Measurements from ENCODE around the gene HOXA6. TPM values are rescaled to one million over a fixed set of nuclear protein-coding genes. Genes with fewer than 3 reads are reported as not detected.

Gene HOXA6
- total RNA-seq, 1 donor from 2014 or later = 45.6 TPM

- peak overlapping the region; percentile 67 for H3K4me3 Mint-ChIP-seq
Measured at GRCh38 chr7:27192546-27193334, 45.2 kb upstream of the HOXA6 start.

GRCh38 chr7:27191833-27192545, 44.4 kb upstream of the HOXA6 start:
- H3K36me3 Mint-ChIP-seq = no peaks in the 10 kb centered on the region
- H3K27me3 Mint-ChIP-seq (ENCODE audit: low read depth) = peaks cover 96% of the 10 kb centered on the region
- H3K4me1 Mint-ChIP-seq = peaks cover 51% of the 10 kb centered on the region
- no peaks in the 10 kb centered on the region for H3K9me3 Mint-ChIP-seq
- DNase-seq (ENCODE audit: low spot score in 2 of 2, unreplicated experiment in 2 of 2) = no peak
- H3K4me3 Mint-ChIP-seq = peak overlapping the region; percentile 59
- no peak for TF ChIP-seq CTCF (IDR thresholded peaks at IDR 0.05; ENCODE audit: unreplicated experiment)
- H3K27ac Mint-ChIP-seq = peak overlapping the region; percentile 80

More at GRCh38 chr7:27192546-27193334, 45.2 kb upstream of the HOXA6 start:
- H3K36me3 Mint-ChIP-seq = no peaks in the 10 kb centered on the region
- H3K27ac Mint-ChIP-seq = peak overlapping the region; percentile 94
- TF ChIP-seq CTCF (IDR thresholded peaks at IDR 0.05; ENCODE audit: unreplicated experiment) = no peak
- H3K27me3 Mint-ChIP-seq (ENCODE audit: low read depth) = peaks cover 96% of the 10 kb centered on the region
- no peak for DNase-seq (ENCODE audit: low spot score in 2 of 2, unreplicated experiment in 2 of 2)
- H3K4me1 Mint-ChIP-seq = peaks cover 49% of the 10 kb centered on the region
- H3K9me3 Mint-ChIP-seq = no peaks in the 10 kb centered on the region

DNA sequence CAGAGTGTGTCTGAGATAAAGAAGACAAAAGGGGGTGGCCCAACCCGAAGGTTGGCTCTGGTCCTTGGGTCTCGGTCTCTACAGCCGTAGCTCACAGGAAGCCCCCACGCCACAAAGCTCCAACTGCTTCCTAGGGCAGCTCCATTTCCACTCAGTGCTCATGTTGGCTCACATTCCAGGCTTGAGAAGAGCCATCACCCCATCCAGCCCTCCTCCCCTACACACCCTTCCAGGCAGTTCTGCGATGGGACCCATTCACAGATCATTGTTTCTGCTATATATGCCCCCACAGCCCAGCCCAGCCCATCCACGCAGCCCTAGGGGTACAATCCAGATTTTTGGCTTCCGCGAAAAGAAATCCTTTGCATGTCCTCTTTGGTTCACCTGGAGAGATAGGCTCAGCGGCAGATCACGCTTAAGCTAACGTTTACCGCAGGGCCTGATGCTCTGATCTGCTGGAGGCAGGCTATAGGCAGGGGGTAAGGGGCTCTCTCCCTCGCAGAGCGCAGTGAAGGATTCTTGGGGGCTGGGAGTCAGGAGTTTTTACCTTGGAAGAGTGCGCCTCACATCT, 43.7 kb upstream of the HOXA6 start:
- peaks cover 96% of the 10 kb centered on the region for H3K27me3 Mint-ChIP-seq (ENCODE audit: low read depth)
- no peak for DNase-seq (ENCODE audit: low spot score in 2 of 2, unreplicated experiment in 2 of 2)
- TF ChIP-seq CTCF (IDR thresholded peaks at IDR 0.05; ENCODE audit: unreplicated experiment) = no peak
- peaks cover 55% of the 10 kb centered on the region for H3K4me1 Mint-ChIP-seq
- peak overlapping the region; percentile 80 for H3K27ac Mint-ChIP-seq
- H3K4me3 Mint-ChIP-seq = no peak overlapping the region
- H3K36me3 Mint-ChIP-seq = no peaks in the 10 kb centered on the region
- H3K9me3 Mint-ChIP-seq = no peaks in the 10 kb centered on the region

GRCh38 chr7:27189997-27190748, 42.6 kb upstream of the HOXA6 start:
- Mint-ChIP-seq H3K27ac (peak overlapping the region; percentile 95), H3K9me3 (no peaks in the 10 kb centered on the region), H3K4me3 (peak overlapping the region; percentile 61), H3K4me1 (peaks cover 61% of the 10 kb centered on the region), H3K27me3 (ENCODE audit: low read depth) (peaks cover 98% of the 10 kb centered on the region), H3K36me3 (no peaks in the 10 kb centered on the region)
- TF ChIP-seq CTCF (IDR thresholded peaks at IDR 0.05; ENCODE audit: unreplicated experiment) = no peak
- peak in 1 of 2 experiments; percentile 37 for DNase-seq (ENCODE audit: low spot score in 2 of 2, unreplicated experiment in 2 of 2)

- Mint-ChIP-seq H3K36me3 (no peaks in the 10 kb centered on the region), H3K27ac (peak overlapping the region; percentile 95), H3K9me3 (no peaks in the 10 kb centered on the region), H3K4me3 (peak overlapping the region; percentile 61), H3K27me3 (ENCODE audit: low read depth) (peaks cover 98% of the 10 kb centered on the region), H3K4me1 (peaks cover 66% of the 10 kb centered on the region)
- no peak for TF ChIP-seq CTCF (IDR thresholded peaks at IDR 0.05; ENCODE audit: unreplicated experiment)
- peak in 1 of 2 experiments; percentile 40 for DNase-seq (ENCODE audit: low spot score in 2 of 2, unreplicated experiment in 2 of 2)
Measured at GRCh38 chr7:27189295-27189996, 41.9 kb upstream of the HOXA6 start.
